Hepatocyte (in vitro differentiated cells): ENCODE measurements around the gene RAB1B.

Experiments used
- EZH2 ChIP-seq: fragments of 200-600 bp; sonication (generic); IDR thresholded peaks from 2 replicates; pipeline ENCODE4 v1.6.1; 2016; ENCODE audit warnings: antibody characterized with exemption, mild to moderate bottlenecking, borderline replicate concordance
- TF ChIP-seq, protein P1 (sequence below): fragments of 200-600 bp; sonication (generic); IDR thresholded peaks from 2 replicates; pipeline ENCODE4 v1.5.1; 2016; ENCODE audit warnings: antibody characterized with exemption, mild to moderate bottlenecking; ENCODE audit not compliant: poor library complexity

- TF ChIP-seq, protein P1, sequence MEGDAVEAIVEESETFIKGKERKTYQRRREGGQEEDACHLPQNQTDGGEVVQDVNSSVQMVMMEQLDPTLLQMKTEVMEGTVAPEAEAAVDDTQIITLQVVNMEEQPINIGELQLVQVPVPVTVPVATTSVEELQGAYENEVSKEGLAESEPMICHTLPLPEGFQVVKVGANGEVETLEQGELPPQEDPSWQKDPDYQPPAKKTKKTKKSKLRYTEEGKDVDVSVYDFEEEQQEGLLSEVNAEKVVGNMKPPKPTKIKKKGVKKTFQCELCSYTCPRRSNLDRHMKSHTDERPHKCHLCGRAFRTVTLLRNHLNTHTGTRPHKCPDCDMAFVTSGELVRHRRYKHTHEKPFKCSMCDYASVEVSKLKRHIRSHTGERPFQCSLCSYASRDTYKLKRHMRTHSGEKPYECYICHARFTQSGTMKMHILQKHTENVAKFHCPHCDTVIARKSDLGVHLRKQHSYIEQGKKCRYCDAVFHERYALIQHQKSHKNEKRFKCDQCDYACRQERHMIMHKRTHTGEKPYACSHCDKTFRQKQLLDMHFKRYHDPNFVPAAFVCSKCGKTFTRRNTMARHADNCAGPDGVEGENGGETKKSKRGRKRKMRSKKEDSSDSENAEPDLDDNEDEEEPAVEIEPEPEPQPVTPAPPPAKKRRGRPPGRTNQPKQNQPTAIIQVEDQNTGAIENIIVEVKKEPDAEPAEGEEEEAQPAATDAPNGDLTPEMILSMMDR = no peak
- no peak for TF ChIP-seq EZH2
Observed at GRCh38 chr11:66293352-66293751, 24.9 kb downstream of the RAB1B start.
